A549 (cell line): Measurements from ENCODE around the gene ADIPOQ. TPM values are rescaled to one million over a fixed set of nuclear protein-coding genes. Genes with fewer than 3 reads are reported as not detected.
"Not testable (repeated sequence)": the region's sequence is repeated elsewhere in the genome, so short reads cannot be mapped to it uniquely, and the experiment has no call there.

Experiments
- ATAC-seq, 2 experiments: fragments of 200-7000 bp in 1 of 2; fragments of >200 bp in 1 of 2; cut with Nextera tagmentation in 1 of 2; cut with Tn5 transposase in 1 of 2; 3 replicates each; pipeline versions ENCODE4 v1.8.0 to v1.9.1; 2018 to 2020; ENCODE audit warnings: mild to moderate bottlenecking in 1 of 2, moderate library complexity in 1 of 2
- CTCF ChIA-PET: fragments of 300-600 bp; sonication (Branson Sonifier 250); formaldehyde crosslinking; extraction: SDS; loops from one replicate; lab custom pipeline; 2021; ENCODE audit warnings: antibody characterized with exemption, inconsistent platforms; lab: Yijun Ruan, JAX
- POLR2A ChIA-PET: fragments of 350-600 bp; formaldehyde crosslinking; extraction: SDS; loops from one replicate; lab custom pipeline; 2021; ENCODE audit warnings: antibody characterized with exemption, inconsistent platforms; lab: Yijun Ruan, JAX
- DNase-seq, 2 experiments: peaks; one replicate each; pipeline versions ENCODE4 v3.0.0 to v3.0.0-alpha.2; 2011 to 2016; ENCODE audit warnings: low read depth in 1 of 2, low spot score in 1 of 2
- FAIRE-seq: peaks from 2 replicates; lab custom pipeline; 2011; peaks lifted over from hg19 to GRCh38; lab: Jason Lieb, UNC
- H3K27ac ChIP-seq, 2 experiments: fragments of >200 bp; sonication (Bioruptor Twin); formaldehyde crosslinking; 3 replicates each; pipeline ENCODE4 v1.5.1; 2016 to 2017
- H3K4me1 ChIP-seq: fragments of >200 bp; sonication (Bioruptor Twin); formaldehyde crosslinking; 3 replicates; pipeline ENCODE4 v1.6.1; 2016
- H3K4me2 ChIP-seq: fragments of >200 bp; sonication (Bioruptor Twin); formaldehyde crosslinking; 3 replicates; pipeline ENCODE4 v1.6.1; 2016
- H3K4me3 ChIP-seq: fragments of >200 bp; sonication (Bioruptor Twin); formaldehyde crosslinking; 3 replicates; pipeline ENCODE4 v1.5.1; 2016
- H3K9me3 ChIP-seq: fragments of >200 bp; sonication (Bioruptor Twin); formaldehyde crosslinking; 3 replicates; pipeline ENCODE4 v1.6.1; 2016
- BCL3 ChIP-seq: fragments of >200 bp; sonication (Bioruptor Twin); formaldehyde crosslinking; IDR thresholded peaks from 3 replicates; pipeline ENCODE4 v1.6.1; 2016
- CEBPB ChIP-seq, 2 experiments: fragments of >200 bp in 1 of 2; sonication (Bioruptor Twin) in 1 of 2; formaldehyde crosslinking in 1 of 2; IDR thresholded peaks; 2 replicates each; pipeline ENCODE4 v1.6.1; 2012 to 2016
- E2F6 ChIP-seq: IDR thresholded peaks from 2 replicates; pipeline ENCODE4 v1.6.1; 2012; ENCODE audit warnings: low read depth, borderline replicate concordance
- FOXS1 ChIP-seq: fragments of 250-450 bp; sonication (Bioruptor Pico); IDR thresholded peaks from 2 replicates; pipeline ENCODE4 v1.5.0; 2020; ENCODE audit warnings: mild to moderate bottlenecking, moderate library complexity
- HOXB13 ChIP-seq: fragments of 250-450 bp; sonication (Bioruptor Pico); IDR thresholded peaks from 2 replicates; pipeline ENCODE4 v1.5.0; 2020; ENCODE audit warnings: low read depth, mild to moderate bottlenecking, moderate library complexity
- JUN ChIP-seq, 2 experiments: fragments of >200 bp; sonication (Bioruptor Twin); formaldehyde crosslinking; IDR thresholded peaks; 2 replicates in 1 of 2; 3 replicates in 1 of 2; pipeline ENCODE4 v1.6.1; 2016 to 2017
- JUNB ChIP-seq: fragments of >200 bp; sonication (Bioruptor Twin); formaldehyde crosslinking; IDR thresholded peaks from 2 replicates; pipeline ENCODE4 v1.6.1; 2016
- KDM1A ChIP-seq: fragments of 200-600 bp; sonication (generic); IDR thresholded peaks from 2 replicates; pipeline ENCODE4 v1.6.1; 2016; ENCODE audit warnings: low read depth, mild to moderate bottlenecking
- KDM5A ChIP-seq: fragments of 200-600 bp; sonication (generic); IDR thresholded peaks from 2 replicates; pipeline ENCODE4 v1.6.1; 2016; ENCODE audit warnings: antibody characterized with exemption, mild to moderate bottlenecking
- MAX ChIP-seq: IDR thresholded peaks from 2 replicates; pipeline ENCODE4 v1.6.1; 2012
- MAZ ChIP-seq: fragments of 150-350 bp; IDR thresholded peaks from 2 replicates; pipeline ENCODE4 v1.6.1; 2014; ENCODE audit warnings: antibody characterized with exemption, low read depth, low read length, borderline replicate concordance
- MYC ChIP-seq: IDR thresholded peaks from 2 replicates; pipeline ENCODE4 v1.6.1; 2012; ENCODE audit warnings: mild to moderate bottlenecking, inconsistent platforms, low read length, improper control_type of control experiment, borderline replicate concordance
- NR3C1 ChIP-seq: fragments of >200 bp; sonication (Bioruptor Twin); formaldehyde crosslinking; IDR thresholded peaks from 3 replicates; pipeline ENCODE4 v1.6.1; 2017
- PHF8 ChIP-seq: fragments of 200-600 bp; sonication (generic); IDR thresholded peaks from 2 replicates; pipeline ENCODE4 v1.6.1; 2016; ENCODE audit warnings: low read depth, mild to moderate bottlenecking, antibody characterized with exemption, moderate library complexity, borderline replicate concordance
- POLR2A ChIP-seq: IDR thresholded peaks from 2 replicates; pipeline ENCODE4 v1.6.1; 2012; ENCODE audit warnings: mild to moderate bottlenecking, low read length
- REST ChIP-seq: fragments of 200-600 bp; sonication (generic); IDR thresholded peaks from 2 replicates; pipeline ENCODE4 v1.6.1; 2016; ENCODE audit warnings: antibody characterized with exemption, mild to moderate bottlenecking, moderate library complexity
- RFX5 ChIP-seq: fragments of 450-650 bp; IDR thresholded peaks from 2 replicates; pipeline ENCODE4 v1.7.1; 2014; ENCODE audit warnings: antibody characterized with exemption, mild to moderate bottlenecking, moderate library complexity
- TFCP2L1 ChIP-seq: fragments of 250-450 bp; sonication (Bioruptor Pico); IDR thresholded peaks from 2 replicates; pipeline ENCODE4 v1.5.0; 2021; ENCODE audit warnings: mild to moderate bottlenecking
- TP53 ChIP-seq: fragments of 250-450 bp; sonication (Bioruptor Pico); IDR thresholded peaks from 2 replicates; pipeline ENCODE4 v1.5.0; 2021; ENCODE audit warnings: mild to moderate bottlenecking, moderate library complexity
- WGBS: methylation state at CpG from one replicate; pipeline ENCODE4 v1.1.6; 2017; ENCODE audit errors: missing lambda C conversion rate; 5-methylcytosine and 5-hydroxymethylcytosine counted together
- polyA plus RNA-seq, 4 experiments: library from polyadenylated mRNA; depleted of rRNA in 3 of 4; stranded (reverse); fragments of >200 nt; fragmentation: RNase III in 1 of 4; extraction: RNeasy Plus Mini Kit Qiagen cat#74134 plus additional on column Dnase treatment in 1 of 4; gene quantifications; 2 replicates in 3 of 4; 3 replicates in 1 of 4; pipeline ENCODE4 v1.2.3, GENCODE V29; 2011 to 2017
- TF ChIP-seq, protein P1 (sequence below): fragments of >200 bp; sonication (Bioruptor Twin); formaldehyde crosslinking; IDR thresholded peaks from 3 replicates; pipeline ENCODE4 v1.5.1; 2016

Gene ADIPOQ
- polyA plus RNA-seq, 2 of the 4 experiments (the other 2 are of a cell fraction), result not detected

GRCh38 chr3:186802701-186803100 is 39.8 kb upstream of the ADIPOQ start:
- TF ChIP-seq TFCP2L1 (CRISPR knock-in tag) (no peak), FOXS1 (CRISPR knock-in tag) (no peak), JUNB (no peak), CEBPB (IDR thresholded peaks at IDR 0.05) (no peak), RFX5 (no peak), MYC (no peak), REST (no peak)
- TF ChIP-seq, protein P1, sequence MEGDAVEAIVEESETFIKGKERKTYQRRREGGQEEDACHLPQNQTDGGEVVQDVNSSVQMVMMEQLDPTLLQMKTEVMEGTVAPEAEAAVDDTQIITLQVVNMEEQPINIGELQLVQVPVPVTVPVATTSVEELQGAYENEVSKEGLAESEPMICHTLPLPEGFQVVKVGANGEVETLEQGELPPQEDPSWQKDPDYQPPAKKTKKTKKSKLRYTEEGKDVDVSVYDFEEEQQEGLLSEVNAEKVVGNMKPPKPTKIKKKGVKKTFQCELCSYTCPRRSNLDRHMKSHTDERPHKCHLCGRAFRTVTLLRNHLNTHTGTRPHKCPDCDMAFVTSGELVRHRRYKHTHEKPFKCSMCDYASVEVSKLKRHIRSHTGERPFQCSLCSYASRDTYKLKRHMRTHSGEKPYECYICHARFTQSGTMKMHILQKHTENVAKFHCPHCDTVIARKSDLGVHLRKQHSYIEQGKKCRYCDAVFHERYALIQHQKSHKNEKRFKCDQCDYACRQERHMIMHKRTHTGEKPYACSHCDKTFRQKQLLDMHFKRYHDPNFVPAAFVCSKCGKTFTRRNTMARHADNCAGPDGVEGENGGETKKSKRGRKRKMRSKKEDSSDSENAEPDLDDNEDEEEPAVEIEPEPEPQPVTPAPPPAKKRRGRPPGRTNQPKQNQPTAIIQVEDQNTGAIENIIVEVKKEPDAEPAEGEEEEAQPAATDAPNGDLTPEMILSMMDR, result no peak
- CTCF ChIA-PET, result no interaction called here
- Histone ChIP-seq H3K27ac (no peak overlapping the region), H3K9me3 (no peaks in the 10 kb centered on the region), H3K4me2 (no peak overlapping the region), H3K4me3 (no peak overlapping the region), H3K4me1 (peaks cover 15% of the 10 kb centered on the region; the same call in 2 of the 3 replicates)
- 87% methylated on average over 3 of the region's 3 CpGs for WGBS
- FAIRE-seq, result no peak
- no peak for ATAC-seq
- DNase-seq, result no peak
- POLR2A ChIA-PET, result no interaction called here

DNA sequence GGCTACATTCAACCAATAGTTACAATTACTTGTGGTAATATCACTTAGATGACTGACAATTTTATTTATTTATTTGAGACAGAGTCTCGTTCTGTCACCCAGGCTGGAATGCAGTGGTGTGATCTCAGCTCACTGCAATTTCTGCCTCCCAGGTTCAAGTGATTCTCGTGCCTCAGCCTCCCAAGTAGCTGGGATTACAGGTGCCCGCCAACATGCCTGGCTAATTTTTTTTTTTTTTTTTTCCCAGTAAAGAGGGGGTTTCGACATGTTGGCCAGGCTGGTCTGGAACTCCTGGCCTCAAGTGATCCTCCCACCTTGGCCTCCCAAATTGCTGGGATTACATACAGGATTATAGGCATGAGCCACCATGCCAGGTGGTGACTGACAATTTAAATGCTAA is 39.1 kb upstream of the ADIPOQ start:
- ATAC-seq, H3K4me3 ChIP-seq, H3K9me3 ChIP-seq, DNase-seq, CTCF ChIA-PET, POLR2A ChIA-PET, H3K27ac ChIP-seq, H3K4me2 ChIP-seq, FAIRE-seq: not testable (repeated sequence)
- WGBS, result 83% methylated on average over 4 of the region's 4 CpGs
- H3K4me1 ChIP-seq, result peaks cover 15% of the 10 kb centered on the region; the same call in 2 of the 3 replicates

DNA sequence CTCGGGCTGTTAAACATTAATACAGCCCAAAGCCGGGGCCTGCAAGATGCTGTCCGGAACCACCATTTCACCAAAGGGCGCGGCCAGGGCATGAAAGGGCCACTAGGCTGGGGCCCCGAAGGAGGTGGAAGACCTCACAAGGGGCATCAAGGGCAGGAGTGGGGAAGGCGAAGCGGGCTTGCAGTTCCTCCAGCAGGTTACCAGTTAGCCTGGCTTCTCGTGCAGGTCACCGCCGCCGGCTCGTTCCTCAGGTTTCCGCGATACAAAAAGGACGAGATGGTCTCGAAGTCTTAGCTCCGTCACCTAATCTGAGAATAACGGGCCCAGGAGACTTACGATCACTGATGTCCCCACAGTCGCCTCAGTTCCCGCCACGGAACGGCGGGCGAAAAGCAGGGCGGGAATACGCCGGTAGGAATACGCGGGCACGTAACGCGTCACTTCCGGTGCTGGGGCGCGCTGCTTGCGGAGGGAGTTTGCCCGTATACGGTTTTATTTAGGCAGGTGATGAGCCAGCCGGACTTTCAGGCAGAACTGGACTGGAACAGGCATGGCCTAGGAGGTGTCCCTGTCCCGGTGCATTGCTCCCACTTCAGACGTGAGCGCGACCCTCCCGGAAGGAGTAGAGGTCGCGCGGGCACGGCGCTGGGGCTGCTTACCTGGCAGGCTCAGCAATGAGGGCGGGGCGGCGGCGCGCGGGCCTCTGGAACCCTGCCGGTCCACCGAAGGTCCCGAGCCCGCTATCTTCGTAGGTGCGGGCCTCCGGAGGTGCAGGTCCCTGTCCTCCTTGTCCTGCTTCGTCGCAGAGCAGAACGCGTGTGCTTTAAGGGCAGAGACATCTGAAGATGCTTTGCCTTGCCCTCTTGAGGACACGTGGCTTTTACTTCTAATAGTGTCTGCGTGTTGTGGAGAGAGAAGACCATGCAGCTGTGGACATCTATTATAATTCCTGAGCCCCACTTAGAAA is 36.1 kb upstream of the ADIPOQ start, which contains the start of gene RFC4:
TSS of gene RFC4 (minus strand) at position 394 of the 967 bp plus-strand sequence. CDS start 1,769 bp downstream, outside the sequence.
- Histone ChIP-seq H3K9me3 (no peaks in the 10 kb centered on the region), H3K27ac (peak within 1 kb of the TSS; percentile 91 to 96), H3K4me3 (peak within 1 kb of the TSS; percentile 67), H3K4me1 (peaks cover 15% of the 10 kb centered on the region; the same call in 2 of the 3 replicates)
- DNase-seq (peak; percentile 63 to 79), ATAC-seq (peak; percentile 96 to 98)
- TF ChIP-seq HOXB13 (0 out of 2 replicates have a peak, but pooled peaks have one; percentile 36), MAX (peak; percentile 88), TP53 (CRISPR knock-in tag) (0 out of 2 replicates have a peak, but pooled peaks have one; percentile 61), PHF8 (0 out of 2 replicates have a peak, but pooled peaks have one; percentile 41), JUN (IDR thresholded peaks at IDR 0.05) (peak; percentile 42 to 90; a peak in 4 of 5 replicates), BCL3 (0 out of 3 replicates have a peak, but pooled peaks have one; percentile 44), POLR2A (peak; percentile 69), KDM5A (peak; percentile 71), MAZ (no peak), NR3C1 (no peak), KDM1A (no peak), E2F6 (peak; percentile 88)
- TF ChIP-seq, protein P1, result no peak
- TF ChIP-seq, all 56 proteins: peak for 9
- no peak for FAIRE-seq
- peak within 1 kb of the TSS; percentile 99 for H3K4me2 ChIP-seq
- ChIA-PET POLR2A (interaction anchor here (1.1 to 2.1 kb wide), 2 partner anchors 23 kb away, joined by 4 to 9 read pairs; partner anchors contain the start of gene EIF4A2), CTCF (interaction anchor here (0.6 to 3.8 kb wide), 3 partner anchors 15 to 190 kb away, joined by 3 to 15 read pairs (median 3); no protein-coding TSS in a partner anchor)
- WGBS, result 2% methylated on average over 14 of the region's 70 CpGs
